GM19328 (cell line): ENCODE results near the gene ADCY6.
"Not testable (repeated sequence)": the region's sequence is repeated elsewhere in the genome, so short reads cannot be mapped to it uniquely, and the experiment has no call there.

Experiments used
- ATAC-seq: cut with Tn5 transposase; IDR thresholded peaks from one replicate; pipeline ENCODE4 v1.9.1; 2021; ENCODE audit warnings: mild to moderate bottlenecking, moderate library complexity; ENCODE audit not compliant: unreplicated experiment

ADCY6 gene

DNA sequence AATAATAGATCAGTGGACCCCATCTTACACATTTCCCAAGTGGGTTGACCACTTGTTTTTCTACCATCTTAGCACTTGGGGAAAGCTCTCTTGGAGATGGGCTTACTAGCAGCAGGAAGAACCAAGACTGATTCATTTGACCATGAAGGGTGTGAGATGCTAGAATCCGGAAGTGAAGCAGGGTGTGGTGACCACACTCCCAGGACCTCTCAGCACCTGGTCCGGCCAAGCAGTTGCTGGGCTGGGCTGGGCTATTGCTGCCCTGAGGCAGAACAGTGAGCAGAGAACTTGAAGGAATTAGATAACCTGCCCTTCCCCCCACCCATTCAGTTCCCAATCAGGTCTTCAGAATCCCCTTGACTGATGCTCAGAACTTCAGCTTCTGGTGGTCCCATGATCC is 24.4 kb downstream of the ADCY6 start:
- ATAC-seq: no peak

DNA sequence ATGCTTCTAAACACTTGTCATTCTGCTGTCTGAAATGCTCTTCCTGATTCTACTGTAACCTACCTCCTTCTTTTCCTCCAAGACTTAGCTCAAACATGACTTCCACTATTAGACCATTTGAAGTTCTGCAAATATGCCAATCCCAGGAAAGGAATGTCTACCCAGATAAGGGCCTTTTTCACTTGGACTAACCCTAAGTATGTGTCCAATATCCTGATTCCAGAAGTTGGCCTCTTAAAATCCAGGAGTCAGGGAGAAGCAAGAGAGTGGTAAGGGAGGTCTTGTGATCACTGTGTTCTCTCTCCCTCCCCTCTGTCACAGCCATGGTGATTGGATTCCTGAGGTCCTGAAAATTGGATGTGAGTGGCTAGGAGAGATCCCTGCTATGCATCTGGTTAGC is 30.2 kb downstream of the ADCY6 start:
- ATAC-seq: no peak

DNA sequence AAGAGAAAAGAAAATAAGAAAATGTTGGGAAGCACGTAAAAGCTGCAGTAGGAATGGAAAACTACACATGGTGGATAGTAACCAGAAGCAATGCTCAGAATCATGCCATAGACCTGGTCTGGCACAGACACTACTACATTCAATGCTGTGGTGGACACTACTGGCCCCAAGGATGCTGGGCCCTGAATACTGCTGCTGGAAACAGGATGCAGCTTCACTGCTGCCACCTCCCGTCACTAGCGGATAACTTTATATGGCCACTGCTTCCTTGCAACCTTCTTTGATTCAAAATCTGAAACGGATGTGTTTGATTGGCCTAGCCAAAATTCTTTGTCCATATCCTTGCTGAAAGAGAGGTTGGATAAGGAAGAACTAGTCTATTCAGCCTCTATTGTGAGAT is 30.7 kb downstream of the ADCY6 start:
- no peak for ATAC-seq

DNA sequence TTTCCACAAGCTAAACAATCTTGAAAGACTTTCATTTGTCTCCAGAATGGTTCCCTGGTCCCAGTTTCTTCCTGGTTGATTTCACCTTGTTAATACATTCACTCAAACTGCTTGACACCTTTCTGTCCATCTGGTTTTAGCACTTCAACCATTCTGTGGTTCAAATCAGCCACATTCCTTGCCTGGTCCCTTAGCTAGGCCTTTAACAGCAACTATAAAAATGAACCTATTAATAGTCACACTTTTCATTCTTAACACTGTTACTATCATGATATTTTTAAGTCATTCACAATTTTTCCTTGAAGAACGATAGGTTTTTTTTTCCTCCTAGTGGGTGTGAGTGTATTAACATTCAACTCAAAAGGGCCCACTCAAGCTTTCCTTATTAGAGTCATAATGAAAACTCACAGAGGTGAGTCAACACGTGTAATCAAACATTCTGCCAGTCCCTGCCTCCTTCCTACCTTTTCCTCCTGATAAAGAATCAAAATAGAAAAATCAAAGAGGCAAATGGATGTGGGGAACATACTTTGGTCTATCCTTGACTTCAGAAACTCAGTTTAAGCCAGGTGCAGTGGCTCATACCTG is 38.0 kb downstream of the ADCY6 start:
- ATAC-seq: no peak

DNA sequence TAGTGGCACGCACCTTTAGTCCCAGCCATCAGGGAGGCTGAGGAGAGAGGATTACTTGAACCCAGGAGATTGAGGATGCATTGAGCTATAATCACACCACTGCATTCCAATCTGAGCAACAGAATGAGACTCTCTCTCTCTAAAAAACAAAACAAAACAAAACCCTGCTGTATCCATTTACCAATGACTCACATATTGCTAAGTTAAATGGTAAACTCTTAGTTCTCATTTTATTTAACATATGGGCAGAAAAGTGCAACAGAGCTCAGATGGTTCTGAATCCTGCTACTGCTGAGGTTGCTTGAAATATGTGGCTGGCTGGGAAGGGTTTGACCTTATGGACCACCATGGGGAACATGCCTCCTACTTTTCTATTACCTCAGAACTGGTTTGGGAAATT is 38.7 kb downstream of the ADCY6 start:
- ATAC-seq: no peak

DNA sequence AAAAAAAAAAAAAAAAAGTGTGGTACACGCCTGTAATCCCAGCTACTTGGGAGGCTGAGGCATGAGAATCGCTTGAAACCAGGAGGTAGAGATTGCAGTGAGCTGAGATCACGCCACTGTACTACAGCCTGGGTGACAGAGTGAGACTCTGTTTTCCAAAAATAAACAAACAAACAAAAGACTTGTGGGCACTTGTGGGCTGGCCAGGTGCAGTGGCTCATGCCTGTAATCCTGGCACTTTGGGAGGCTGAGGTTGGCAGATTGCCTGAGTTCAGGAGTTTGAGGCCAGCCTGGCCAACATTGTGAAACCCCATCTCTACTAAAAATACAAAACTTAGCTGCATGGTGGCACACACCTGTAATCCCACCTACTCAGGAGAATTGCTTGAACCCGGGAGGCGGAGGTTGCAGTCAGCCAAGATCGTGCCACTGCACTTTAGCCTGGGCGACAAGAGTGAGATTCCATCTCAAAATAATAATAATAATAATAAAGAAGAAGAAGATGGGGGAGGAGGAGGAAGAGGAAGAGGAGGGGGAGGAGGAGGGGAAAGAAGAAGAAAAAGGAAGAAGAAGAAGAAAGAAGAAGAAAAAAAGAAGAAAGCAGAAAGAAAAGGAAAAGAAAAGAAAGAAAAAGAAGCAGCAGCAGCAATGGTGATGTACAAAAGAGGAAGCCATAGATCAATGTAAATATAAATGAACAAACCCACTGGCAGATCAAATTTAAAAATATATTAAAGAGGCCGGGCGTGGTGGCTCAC is 44.5 kb downstream of the ADCY6 start:
- ATAC-seq: no peak

DNA sequence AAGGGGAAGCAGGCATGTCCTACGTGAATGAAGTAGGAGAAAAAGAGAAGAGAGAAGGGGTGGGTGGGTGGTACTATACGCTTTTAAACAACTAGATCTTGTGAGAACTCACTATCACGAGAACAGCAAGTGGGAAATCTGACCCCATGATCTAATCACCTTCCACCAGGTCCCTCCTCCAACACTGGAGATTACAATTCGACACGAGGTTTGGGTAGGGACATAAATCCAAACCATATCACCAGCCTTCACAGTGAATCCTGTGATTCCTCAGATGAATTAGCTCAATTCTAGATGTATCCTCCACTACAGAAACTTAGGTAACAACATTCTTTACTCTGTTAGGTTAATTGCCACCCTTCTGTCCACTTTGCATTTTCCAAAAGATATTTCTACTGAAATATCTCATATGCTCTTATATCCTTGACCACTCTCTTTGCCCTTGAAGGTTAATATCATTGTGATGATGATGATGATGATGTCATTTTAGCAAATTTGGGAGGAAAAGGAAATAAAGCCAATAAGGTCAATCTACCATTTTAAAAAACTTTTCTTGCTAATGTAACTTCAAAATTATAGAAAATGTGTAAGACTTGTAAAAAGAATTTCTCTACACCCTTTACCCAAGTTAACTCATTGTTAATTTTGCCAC is 49.1 kb downstream of the ADCY6 start:
- no peak for ATAC-seq

DNA sequence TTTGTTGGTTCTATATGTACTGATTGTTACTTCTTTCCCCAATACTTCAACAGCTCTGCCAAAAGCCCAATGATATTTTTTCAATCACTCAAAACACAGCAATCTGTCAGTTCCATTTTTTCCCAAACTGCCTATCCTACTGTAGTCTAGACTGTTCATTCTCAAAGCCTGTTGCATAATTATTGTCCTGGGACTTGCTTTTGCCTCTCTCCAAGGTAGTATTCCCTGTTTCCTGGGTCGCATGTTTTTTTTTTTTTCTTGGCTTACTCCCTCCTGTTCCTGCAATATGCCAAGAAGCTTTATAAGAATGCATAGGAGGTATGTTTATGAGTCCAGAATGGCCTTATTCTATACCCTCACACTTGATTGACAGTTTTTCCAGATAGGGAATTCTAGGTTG is 52.4 kb downstream of the ADCY6 start:
- no peak for ATAC-seq

DNA sequence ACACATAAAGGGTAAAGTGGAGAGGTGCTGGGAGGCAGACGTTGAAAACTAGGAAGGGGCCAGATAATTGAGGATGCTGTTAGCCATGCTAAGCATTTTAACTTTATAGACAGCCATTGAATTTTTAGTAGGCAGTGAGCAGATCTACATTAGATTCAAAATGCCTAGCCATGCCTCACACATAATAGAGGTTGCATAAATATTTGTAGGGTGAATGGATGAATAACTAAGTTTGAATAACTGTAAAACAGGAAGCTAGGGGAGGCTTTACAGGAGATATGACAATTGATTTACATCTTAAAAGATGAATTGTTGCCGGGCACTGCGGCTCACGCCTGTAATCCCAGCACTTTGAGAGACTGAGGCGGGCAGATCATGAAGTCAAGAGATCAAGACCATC is 60.1 kb downstream of the ADCY6 start:
- no peak for ATAC-seq

DNA sequence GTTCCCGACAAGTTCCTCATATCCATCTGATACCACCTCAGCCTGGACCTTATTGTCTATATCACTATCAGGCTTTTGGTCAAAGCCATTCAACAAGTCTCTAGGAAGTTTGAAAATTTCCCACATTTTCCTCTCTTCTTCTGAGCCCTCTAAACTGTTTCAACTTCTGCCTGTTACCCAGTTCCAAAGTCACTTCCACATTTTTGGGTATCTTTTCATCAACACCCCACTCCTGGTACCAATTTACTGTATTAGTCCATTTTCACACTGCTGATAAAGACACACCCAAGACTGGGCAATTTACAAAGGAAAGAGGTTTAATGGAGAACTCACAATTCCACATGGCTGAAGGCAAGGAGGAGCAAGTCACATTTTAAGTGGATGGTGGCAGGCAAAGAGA is 68.2 kb downstream of the ADCY6 start:
- ATAC-seq: not testable (repeated sequence)

DNA sequence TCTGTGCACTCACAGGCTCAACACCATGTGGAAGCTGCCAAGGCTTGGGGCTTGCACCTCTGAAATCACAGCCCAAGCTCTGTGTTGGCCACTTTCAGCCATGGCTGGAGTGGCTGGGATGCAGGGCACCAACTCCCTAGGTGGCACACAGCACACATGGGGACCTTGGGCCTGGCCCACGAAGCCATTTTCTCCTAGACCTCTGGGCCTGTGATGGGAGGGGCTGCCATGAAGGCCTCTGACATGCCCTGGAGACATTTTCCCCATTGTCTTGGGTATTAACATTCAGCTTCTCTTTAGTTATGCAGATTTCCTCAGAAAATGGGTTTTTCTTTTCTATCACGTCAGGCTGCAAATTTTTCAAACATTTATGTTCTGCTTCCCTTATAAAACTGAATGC is 68.7 kb downstream of the ADCY6 start:
- ATAC-seq: not testable (repeated sequence)

DNA sequence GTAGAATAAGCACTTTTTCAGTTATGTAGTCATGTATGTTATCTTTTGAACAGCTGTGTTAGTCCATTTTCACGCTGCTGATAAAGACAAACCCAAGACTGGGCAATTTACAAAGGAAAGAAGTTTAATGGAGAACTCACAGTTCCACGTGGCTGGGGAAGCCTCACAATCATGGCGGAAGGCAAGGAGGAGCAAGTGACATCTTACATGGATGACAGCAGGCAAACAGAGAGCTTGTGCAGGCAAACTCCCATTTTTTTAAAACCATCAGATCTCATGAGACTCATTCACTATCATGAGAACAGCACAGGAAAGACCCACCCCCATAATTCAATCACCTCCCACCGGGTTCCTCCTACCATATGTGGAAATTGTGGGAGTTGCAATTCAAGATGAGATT is 69.9 kb downstream of the ADCY6 start:
- ATAC-seq: not testable (repeated sequence)

DNA sequence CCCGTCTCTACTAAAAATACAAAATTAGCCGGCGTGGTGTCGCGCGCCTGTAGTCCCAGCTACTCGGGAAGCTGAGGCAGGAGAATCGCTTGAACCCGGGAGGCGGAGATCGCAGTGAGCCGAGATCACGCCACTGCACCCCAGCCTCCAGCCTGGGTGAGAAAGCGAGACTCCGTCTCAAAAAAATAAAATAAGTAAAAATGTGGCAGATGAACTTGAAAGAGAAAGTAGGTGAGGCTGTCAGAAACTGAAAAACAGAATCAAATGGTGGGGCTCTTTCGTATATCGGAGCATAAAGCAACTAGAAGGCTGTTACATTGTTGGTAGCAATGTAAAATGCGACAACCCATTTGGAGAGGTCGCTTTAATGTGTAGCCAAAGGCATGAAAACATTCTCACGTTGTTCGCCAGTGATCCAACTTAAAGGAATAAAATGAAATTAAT is 71.6 kb downstream of the ADCY6 start:
- ATAC-seq: no peak

DNA sequence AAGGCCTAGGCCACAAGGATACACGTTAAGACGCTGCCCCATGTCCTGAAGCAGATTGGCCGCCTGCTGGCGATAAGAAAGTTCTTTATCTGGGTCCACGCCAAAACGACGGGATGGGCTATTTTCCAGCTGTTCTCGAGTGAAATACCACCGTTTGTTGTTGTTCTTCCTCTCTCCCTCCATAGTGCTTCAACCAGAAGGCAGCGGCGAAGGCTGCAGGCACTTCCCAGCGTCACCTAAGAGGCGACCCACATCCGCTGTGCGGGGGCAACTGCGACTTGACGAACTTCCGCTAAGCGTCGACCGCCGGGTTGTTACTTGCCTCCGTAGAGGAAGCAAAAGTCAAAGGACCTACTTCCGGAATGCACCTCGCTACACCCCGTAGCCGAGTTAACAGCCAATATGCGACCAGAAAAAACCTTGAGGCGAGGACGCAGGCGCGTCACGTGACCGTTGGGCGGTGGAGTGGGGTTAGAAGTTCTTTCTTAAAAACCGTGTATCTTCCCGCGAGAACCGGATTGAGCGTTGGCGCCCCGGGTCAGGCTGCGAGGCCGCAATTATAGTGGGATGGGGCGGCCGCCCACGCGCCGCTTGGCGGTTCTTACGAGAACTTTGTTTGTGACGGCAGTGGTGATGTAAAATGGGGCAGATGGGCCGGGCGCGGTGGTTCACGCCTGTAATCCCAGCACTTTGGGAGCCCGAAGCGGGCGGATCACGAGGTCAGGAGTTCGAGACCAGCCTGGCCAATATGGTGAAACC is 72.2 kb downstream of the ADCY6 start, which contains the start of gene CCNT1:
Gene CCNT1, minus strand, starts transcription at position 215 of the 759 bp plus-strand sequence. Its CDS starts 32 bp downstream, at position 183.
- peak; percentile 97 for ATAC-seq
